Measurements from ENCODE around the gene SVOP.
"Not testable (repeated sequence)": the region's sequence is repeated elsewhere in the genome, so short reads cannot be mapped to it uniquely, and the experiment has no call there.

Gene SVOP

DNA sequence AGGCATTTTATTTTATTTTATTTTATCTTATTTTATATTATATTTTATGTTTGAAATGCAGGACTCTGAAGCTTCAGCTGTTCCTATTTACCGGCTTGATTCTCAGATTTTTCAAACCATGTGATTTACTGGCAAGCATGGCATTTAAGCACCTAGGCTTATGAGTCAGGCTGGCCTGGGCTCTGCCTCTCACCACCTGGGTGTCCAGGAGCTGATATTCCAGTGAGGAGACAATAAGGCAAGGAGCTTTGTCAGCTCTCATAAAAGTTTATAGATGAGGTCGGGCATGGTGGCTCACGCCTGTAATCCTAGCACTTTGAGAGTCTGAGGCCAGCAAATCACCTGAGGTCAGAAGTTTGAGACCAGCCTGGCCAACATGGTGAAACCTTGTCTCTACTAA lies 138.9 kb downstream of the SVOP start:
- DNase-seq, result no peak

DNA sequence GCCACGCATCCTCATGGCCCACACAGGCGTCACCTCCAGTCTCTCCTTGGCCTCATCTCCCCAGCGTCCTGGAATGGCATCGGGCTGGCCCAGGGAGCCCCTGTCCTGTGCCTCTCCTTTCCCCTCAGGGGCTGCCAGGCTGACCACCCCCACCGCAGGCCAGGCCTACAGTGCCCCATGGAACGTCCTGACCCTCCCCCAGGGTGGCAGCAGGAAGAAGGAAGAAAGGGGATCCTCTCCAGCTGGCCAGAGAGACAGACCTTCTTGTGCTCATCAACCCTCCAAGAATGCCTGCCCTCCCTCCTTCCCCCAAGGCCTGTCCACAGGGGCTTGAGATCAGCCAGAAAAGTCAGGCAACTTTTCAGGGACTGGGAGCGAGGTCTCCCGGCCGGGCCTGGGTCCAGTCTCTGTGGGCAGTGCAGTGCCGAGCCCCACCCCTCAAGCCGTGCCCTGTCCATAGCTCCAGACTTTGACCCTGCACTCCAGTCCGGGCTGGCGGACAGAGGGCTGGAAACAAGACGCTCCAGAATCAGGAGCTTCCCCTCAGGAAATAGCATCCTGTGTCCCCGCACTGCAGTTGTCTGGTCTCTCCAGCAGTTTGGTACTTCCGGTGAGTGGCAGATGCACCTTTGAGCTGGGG lies 141.1 kb downstream of the SVOP start, which contains the start of gene DAO:
DAO (plus strand) TSS at position 478 of the 640 bp plus-strand sequence. CDS start 4,915 bp downstream, outside the sequence.
- DNase-seq, result no peak

DNA sequence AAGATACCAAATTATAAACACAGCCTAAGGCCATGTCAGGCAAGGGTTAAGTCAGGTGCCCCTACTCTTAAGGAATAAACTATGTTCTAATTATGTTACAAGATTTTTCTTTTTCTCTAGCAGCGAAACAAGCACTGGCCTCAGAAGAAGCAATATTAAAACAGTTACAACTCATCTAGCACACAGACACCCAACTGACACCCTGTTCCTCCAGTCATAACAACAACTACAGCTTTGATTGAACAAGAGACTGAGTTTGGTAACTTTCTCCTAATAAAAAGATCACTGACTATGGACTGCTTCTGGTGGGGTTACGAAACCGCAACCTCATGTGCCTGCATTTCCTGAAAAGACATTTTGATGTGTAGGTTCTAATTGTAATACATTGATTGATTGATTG lies 144.3 kb downstream of the SVOP start:
- DNase-seq, result no peak

DNA sequence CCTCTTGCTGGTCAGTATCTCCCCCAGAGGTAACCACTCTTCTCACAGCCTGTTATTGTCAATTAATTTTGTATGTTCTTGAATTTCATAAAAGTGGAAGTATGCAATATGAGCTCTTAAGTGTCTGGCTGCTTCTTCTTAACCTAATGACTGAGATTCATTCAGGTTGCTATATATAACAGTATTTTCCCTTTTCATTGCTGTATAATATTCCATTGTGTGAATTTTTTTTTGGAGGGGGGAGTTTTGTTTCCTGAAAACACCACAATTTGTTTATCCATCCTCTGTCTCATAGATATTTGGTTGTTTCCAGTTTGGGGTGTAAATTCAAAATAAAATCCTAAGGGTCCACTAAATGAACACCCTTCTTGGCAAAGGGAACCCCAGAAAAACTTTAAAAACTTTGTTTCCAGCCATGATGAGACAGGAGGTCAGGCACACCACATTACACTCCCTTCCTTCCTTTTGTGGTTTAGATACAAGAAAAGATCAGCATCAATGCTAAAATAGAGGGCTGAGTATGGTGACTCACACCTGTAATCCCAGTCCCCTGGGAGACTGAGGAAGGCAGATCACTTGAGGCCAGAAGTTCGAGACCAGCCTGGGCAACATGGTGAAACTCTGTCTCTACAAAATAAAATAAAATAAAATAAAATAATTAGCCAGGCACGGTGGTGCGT lies 145.0 kb downstream of the SVOP start:
- DNase-seq, result no peak

DNA sequence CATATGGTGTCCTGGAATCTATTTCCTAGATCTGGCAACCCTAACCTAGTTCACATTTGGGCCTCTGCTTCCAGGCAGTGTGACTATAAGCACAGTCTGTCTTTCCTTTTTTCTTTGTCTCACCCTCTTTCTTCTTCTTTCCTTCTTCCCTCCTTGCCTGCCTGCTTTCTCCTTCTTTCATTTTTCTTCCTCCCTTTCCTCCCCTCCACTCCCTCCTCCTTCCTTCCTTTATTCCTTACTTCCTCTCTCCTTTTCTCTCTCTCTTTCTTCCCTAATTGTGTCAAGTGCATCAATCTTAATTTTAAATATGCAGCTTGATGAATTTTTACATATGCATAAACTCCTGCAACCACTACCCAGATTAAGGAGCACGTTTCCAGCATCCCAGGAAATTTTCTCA lies 145.6 kb downstream of the SVOP start:
- DNase-seq, result no peak

DNA sequence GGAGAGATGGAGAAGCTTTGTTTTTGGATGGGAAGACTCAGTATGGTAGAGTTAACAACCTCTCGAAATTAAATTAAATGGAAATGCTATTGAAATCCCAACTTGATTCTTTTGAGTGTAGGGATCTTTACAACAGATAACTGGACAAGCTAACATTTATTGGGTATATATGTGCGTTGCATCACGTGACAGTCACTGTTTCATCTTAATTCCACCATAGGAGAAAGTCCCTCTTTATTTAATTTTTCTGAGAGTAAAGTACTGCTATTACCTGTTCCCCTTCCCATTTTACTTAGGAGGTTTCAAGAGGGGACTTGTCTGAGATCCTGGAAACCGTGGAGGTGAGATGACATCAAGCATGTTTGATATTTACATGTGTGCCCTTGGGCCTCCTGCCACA lies 152.1 kb downstream of the SVOP start:
- DNase-seq, result no peak

DNA sequence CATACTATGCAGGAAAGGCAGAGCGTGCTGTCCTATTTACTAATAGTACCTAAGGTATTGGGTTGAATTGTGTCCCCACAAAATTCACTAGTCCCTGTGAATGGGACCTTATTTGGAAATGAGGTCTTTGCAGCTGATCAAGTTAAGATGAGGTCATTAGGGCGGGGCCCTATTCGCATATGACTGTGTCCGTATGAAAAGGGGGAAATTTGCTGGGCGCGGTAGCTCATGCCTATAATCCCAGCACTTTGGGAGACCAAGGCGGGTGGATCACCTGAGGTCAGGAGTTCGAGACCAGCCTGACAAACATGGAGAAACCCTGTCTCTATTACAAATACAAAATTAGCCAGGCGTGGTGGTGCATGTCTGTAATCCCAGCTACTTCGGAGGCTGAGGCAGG lies 154.8 kb downstream of the SVOP start:
- DNase-seq, result not testable (repeated sequence)

DNA sequence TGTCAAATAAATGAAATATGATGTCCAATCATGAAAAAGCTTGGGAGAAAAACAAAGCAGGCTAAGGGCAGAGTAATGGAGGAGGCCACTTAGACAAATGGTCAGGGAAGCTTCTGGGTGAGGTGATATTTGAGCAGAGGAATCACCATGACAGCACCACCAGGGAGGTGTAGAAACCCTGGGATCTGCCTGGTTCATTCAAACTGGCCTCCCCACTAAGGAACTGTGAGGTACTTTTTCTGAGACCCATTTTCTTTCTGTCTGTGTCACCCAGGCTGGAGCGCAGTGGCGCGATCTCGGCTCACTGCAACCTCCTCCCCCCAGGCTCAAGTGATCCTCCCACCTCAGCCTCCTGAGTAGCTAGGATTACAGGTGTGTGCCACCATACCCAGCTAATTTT lies 155.7 kb downstream of the SVOP start:
- DNase-seq, result no peak

DNA sequence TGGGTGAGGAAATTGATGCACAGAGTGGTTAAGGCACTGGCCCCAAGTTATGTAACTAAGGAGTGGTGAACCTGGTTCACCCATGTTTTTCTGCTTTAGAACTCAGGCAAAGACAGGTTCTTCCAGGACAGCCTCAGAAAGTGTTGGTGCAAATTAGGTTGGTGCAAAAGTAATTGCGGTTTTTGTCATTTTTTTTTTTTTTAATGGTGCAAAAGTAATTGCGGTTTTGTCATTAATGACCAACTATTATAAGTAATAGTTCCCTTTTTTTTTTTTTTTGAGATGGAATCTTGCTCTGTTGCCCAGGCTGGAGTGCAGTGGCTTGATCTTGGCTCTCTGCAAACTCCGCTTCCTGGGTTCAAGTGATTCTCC lies 158.3 kb downstream of the SVOP start:
- DNase-seq, result no peak

DNA sequence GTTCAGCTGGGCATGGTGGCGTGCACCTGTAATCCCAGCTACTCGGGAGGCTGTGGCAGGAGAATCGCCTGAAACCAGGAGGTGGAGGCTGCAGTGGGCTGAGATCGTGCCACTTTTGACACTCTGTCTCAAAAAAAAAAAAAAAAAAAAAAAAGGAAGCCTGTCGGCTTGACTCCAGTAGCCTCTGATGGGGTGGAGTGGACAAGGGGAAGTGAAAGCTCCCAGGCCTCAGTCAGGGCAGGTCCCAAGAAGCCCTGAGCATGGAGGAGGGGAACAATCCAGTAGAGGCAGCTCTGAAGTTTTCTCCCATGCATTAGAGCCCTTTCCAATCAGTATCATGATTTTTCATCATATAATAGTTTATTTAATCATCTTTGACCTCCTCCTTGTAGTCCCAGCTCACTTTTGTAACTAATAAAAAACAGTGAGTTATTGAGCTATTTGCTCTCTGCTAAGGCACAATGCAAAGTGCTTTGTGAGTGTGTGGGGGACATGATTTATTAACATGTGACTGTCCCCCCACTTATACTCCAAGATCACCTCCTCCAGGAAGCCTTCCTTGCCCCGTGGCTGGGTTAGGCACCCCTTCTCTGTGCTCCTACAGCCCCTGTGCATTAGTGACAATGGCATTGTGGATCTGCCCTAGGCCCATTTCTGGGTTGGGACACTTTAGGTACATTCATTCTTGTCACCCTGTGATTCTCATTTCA lies 158.8 kb downstream of the SVOP start:
- DNase-seq, result no peak

DNA sequence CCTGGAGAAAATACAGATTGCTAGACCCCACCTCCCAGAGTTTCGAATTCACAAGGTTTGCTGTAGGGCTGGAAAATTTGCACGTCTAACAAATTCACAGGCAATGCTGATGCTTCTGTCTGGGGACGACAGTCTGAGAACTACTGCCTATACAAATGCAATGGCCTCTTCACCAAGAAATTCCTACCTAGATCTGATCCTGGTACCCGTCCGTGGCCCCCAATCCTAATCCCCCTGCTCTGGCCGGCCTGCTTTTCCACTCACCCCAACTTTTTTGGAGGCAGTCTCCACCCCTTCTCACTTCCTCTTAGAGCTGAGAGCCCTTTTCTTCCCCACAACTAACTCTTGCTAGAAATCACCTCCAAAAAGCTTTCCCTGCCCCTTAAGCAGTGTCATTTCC lies 160.4 kb downstream of the SVOP start:
- DNase-seq, result no peak

DNA sequence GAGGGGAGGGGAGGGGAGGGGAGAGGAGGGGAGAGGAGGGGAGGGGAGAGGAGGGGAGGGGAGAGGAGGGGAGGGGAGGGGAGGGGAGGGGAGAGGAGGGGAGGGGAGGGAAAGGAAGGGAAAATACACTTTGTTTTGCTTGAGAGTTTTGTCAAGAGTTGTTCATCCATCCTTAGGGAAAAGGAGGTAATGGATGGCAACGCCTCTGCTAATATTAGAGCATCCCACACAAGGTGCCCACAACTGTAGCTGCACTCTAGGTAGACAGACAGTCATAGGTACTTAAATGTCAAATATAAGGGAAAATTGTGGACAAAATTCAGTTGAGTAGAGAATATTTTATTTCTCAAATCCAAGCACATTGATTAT lies 161.0 kb downstream of the SVOP start:
- DNase-seq, result no peak

DNA sequence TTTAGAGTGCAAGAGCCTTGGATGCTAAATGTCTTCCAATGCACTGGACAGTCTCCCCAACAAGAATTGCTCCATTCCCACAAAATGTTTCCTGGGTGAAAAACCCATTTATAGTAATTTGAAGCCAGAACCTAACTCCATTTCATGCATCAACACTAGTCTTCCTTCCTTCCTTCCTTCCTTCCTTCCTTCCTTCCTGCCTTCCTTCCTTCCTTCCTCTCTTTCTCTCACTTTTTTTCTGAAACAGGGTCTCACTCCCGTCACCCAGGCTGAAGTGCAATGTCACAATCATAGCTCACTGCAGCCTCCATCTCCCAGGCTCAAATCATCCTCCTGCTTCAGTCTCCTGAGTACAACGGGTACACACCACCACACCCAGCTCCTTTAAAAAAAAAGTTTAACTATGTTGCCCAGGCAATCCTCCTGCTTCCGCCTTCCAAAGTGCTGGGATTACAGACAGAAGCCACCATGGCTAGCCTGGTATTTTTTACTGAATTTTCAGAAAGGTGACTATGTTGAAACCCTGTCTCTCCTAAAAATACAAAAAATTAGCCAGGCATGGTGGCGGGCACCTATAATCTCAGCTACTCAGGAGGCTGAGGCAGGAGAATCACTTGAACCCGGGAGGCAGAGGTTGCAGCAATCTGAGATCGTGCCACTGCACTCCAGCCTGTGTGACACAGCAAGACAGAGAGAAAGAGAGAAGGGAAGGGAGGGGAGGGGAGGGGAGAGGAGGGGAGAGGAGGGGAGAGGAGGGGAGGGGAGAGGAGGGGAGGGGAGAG lies 161.5 kb downstream of the SVOP start:
- DNase-seq, result not testable (repeated sequence)

DNA sequence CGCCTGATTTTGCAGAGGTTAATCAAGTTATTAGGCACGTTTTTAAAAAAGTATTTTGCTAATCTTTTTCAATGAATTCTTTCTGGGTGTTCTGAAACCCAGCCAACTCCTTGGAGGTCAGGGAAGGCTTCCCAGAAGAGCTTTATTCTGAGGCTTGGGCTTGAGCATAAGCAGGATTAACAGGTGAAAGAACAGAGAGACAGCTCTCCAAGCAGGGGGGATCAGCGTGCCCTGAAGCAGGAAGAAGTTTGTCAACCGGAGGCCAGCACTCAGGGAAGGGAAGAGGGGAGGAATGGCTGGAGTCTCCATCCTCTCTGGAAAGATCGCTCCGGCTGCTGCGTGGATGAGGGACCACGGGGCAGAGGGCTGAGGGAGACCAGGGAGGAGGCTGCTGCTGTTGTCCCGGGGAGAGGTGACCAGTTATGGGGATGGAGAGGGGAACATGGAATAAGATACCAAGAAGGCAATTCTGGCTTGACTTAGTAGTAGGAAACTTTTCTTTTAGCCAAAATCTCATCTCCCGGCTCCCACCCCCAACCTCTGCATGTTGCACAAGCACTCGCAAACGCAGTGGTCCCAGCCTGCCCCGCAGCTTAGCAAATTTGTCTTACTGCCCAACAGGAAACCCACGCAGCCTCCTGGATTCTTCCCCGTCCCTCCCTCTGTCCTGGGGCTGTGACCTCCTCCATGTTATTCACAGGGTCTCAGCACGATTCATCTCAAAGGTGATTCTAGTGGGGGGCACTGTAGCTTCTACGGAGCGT lies 162.4 kb downstream of the SVOP start:
- DNase-seq, result no peak

All from stimulated activated naive CD4-positive, alpha-beta T cell treated with Interleukin-2 at 50 U/mL for 16 hours (primary cell).